GM12801 (cell line): Measurements from ENCODE around the gene BCL7B.

ENCODE experiments used
- CTCF ChIP-seq: IDR thresholded peaks from one replicate; pipeline ENCODE4 v1.5.1; 2011; ENCODE audit warnings: control low read depth; ENCODE audit not compliant: insufficient read length; ENCODE audit errors: extremely low read depth

The BCL7B gene

GRCh38 chr7:73557397-73558257 lies at the start of gene BCL7B:
BCL7B (minus strand) TSS chr7:73557690; CDS start chr7:73557578, 112 bp downstream.
- TF ChIP-seq CTCF, result no peak

GRCh38 chr7:73605601-73606220 lies 48.2 kb upstream of the BCL7B start:
- TF ChIP-seq CTCF, result no peak

GRCh38 chr7:73602721-73603651 lies 45.5 kb upstream of the BCL7B start:
- no peak for TF ChIP-seq CTCF

DNA sequence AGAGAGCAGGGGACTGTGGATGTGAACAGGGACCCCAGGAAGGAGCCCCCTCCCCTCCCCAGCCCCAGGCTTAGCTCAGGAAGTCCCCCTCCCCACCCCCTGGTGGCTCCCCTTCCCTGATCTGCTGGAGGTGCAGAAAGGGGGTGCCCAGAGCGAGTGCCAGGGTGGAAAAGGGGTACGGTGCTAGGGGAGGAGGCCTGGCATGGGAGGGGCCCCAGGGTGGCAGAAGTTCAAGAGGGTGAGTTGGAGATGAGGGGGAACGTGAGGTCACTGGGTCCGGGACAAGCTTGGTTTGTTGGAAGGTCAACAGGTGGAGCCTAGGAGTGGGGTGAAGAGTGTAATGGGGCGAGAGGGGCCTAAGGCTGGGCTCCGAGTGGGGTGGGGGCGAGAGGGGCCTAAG lies 42.4 kb upstream of the BCL7B start:
- no peak for TF ChIP-seq CTCF

DNA sequence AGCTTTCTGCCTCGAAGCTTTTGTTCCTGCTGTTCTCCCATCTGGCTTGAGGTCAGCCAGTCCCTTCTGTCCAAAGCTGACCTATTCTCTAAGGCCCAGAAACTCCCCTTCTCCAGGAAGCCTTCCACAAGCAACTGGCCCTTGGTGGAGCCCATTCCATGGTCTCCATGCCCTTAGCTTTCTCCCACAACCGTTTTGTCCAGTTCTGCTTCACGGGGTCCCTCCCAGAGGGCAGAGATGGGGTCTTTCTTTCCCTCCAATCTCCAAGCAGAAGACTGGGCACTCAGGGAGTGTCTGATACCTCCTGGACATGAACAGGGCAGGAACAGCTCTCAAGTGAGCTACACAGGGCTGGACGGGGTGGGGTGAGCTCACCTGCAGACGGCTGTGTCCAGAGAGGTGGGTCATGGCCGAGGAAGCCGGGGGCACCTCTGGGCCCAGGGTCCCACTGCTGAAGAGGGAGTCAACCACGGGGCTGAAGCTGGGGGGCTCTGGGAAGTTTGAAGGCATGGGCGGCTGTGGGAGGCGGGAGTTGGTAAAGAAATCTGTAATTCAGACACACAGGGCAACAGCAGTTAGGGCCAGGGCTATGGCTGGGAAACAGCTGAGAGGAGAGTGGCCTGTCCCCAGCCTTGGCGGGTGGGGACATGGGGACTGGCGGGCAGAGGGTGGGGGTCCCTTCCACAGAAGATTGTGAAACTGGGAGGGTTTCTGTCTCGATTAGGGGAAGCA lies 41.8 kb upstream of the BCL7B start:
- no peak for TF ChIP-seq CTCF

DNA sequence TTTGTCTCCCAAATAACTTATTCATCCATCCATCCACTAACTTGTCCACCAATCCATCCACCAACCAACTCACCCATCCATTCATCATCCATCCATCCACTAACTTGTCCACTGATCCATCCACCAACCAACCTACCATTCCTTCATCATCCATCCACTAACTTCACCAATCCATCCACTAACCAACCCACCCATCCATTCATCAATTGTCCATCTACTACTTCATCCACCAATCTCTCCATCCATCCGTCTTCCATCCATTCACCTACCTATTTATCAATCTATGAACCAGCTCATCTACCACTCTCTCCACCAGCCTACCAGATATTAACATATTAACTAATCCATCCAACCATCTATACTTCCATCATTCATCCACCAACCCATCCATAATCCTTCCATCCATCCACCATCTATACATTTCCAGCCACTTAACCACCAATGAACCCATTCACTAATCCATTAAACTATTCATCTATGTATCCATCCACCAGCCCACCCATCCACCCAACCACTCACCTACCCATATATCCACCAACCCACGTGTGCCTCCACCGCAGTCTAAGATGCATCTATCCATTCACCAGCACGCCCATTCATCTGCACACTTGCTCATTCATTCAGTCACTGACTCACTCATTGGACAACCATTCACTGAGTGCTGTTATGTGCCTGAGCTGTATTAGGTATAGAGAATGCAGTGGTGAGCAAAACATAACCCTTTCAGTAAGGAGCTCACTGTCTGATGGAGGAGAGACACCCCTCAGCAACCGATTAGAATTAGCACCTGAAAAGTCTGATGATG lies 40.7 kb upstream of the BCL7B start:
- TF ChIP-seq CTCF, result no peak
